Astrocyte of the spinal cord (primary cell): ENCODE results near the gene ZNF593OS.

Source experiments
- DNase-seq: peaks from one replicate; pipeline ENCODE4 v3.0.0; 2011; ENCODE audit warnings: low read depth, low spot score
- H3K4me3 ChIP-seq: 2 replicates; pipeline ENCODE4 v1.5.1; 2011; ENCODE audit warnings: low read depth, mild to moderate bottlenecking, low read length, moderate library complexity
- in situ Hi-C: cut with HindIII; loops from 2 replicates; pipeline ENCODE4 v1.10.0; 2017; ENCODE audit warnings: low sequenced_read_pairs
- TF ChIP-seq, protein P1 (sequence below): IDR thresholded peaks from 2 replicates; pipeline ENCODE4 v1.5.1; 2012; ENCODE audit warnings: low read depth, mild to moderate bottlenecking, low read length, inconsistent platforms

Gene ZNF593OS

DNA sequence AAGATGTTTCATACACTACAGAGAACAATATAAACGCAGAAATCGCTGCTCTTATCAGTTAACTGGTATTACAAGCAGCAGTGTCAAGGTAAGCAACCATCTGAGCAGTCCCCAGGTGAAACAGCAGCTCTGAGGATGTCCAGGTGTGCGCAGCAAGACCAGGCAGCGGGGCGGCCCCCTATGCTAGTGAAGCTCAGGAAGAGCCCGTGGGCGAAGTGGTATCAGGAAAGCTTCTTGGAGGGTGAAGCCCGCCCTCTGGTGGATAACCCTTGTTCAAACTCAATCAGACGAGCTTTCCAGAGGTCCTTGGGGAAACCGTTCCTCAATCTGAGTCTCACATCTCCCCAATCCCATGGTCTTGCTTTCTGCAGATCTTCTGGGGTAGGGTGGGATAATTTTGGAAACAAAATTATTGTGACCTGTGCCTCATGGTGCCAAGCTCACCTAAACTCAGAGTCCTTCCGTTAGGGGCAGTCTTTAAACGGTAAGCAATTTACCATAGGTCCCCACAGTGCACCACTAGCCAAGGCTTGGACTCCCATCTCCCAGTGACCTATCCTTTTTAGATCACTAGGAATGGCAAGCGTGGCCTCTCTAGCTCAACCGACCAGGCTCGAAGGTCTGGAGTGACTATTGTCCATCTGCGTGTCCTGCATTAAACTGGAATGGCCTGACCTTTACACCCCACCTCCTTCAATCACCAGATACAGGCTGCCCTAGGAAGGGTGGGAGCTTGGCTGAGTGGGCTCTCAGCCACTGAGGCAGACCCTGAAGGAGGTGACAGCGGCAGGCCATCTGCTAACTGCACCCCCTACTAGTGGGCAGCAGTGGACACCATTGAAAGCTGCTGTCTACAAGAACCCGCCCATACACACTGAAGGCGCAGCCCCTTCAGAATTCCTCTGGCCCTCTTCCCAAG lies 26.3 kb downstream of the ZNF593OS start:
- in situ Hi-C loops = no loop called here
- H3K4me3 ChIP-seq = no peak overlapping the region
- TF ChIP-seq, protein P1, sequence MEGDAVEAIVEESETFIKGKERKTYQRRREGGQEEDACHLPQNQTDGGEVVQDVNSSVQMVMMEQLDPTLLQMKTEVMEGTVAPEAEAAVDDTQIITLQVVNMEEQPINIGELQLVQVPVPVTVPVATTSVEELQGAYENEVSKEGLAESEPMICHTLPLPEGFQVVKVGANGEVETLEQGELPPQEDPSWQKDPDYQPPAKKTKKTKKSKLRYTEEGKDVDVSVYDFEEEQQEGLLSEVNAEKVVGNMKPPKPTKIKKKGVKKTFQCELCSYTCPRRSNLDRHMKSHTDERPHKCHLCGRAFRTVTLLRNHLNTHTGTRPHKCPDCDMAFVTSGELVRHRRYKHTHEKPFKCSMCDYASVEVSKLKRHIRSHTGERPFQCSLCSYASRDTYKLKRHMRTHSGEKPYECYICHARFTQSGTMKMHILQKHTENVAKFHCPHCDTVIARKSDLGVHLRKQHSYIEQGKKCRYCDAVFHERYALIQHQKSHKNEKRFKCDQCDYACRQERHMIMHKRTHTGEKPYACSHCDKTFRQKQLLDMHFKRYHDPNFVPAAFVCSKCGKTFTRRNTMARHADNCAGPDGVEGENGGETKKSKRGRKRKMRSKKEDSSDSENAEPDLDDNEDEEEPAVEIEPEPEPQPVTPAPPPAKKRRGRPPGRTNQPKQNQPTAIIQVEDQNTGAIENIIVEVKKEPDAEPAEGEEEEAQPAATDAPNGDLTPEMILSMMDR = peak; percentile 70

DNA sequence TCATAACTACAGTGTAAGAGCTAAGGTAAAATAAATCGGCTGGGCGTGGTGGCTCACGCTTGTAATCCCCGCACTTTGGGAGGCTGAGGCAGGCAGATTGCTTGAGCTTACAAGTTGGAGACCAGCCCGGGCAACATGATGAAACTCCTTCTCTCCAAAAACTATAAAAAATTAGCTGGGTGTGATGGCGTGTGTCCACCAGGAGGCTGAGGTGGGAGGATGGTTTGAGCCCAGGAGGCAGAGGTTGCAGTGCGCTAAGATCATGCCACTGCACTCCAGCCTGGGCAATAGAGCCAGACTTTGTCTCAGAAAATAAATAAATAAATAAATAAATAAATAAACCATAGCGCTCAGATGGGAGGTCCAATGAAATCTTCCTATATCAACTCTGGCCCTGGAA lies 29.5 kb downstream of the ZNF593OS start:
- TF ChIP-seq, protein P1 = peak; percentile 5
- in situ Hi-C loops = no loop called here
- no peak overlapping the region for H3K4me3 ChIP-seq
- DNase-seq = no peak

More for the DNA sequence above, 26.3 kb downstream of the ZNF593OS start:
- DNase-seq = peak; percentile 77

DNA sequence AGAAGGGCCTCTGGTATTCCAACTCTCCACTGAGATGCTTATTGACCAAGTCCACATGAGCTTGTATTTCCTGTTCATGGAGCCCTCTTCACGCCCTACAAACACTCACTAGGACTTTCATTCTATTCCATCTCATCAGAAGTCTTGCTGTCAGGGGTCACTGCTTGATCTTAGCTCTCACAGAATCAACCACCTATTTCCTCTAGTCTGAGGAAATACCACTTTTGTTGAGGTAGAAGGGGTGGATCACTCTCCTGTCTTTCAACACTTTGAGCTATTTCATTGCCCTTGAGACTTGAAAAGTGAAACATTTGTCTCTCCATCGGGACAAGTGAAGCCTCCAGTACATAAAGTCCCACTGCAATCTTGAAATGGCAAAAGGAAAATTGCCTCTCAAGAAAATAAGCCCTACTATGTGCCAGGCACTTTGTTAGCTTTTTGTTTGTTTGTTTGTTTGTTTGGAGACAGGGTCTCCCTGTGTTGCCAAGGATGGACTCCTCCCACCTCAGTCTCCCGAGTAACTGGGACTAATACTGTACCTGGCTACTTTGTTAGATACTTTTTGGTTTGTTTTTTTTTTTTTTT lies 32.6 kb downstream of the ZNF593OS start:
- DNase-seq = no peak
- TF ChIP-seq, protein P1 = no peak
- H3K4me3 ChIP-seq = no peak overlapping the region
- in situ Hi-C loops = no loop called here

DNA sequence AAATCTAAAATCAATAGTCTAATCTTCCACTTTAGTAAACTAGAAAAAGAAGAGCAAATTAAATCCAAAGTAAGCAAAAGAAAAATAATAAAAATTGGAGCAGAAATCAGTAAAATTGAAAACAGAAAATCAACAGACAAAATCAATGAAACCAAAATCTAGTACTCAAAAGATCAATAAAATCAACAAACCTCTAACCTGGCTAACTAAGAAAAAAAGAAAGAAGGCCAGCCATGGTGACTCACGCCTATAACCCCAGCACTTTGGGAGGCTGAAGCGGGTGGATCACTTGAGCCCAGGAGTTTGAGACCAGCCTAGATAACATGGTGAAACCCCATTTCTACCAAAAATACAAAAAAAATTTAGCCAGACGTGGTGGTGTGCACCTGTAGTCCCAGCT lies 37.2 kb downstream of the ZNF593OS start:
- H3K4me3 ChIP-seq = no peak overlapping the region
- in situ Hi-C loops = no loop called here
- TF ChIP-seq, protein P1 = no peak
- DNase-seq = no peak

DNA sequence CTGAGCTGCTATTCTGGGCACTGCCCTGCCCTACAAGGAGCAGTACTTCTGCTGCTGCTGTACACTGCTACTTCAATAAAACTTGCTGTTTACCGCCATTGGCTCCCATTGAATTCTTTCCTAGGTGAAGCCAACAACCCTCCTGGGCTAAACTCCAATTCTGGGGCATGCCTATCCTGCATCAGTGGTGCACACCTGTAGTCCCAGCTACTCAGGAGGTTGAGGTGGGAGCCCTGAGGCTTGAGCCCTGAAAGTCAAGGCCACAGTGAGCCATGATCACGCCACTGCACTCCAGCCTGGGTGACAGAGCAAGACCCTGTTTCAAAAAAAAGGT lies 38.8 kb downstream of the ZNF593OS start:
- no peak for DNase-seq
- H3K4me3 ChIP-seq = no peak overlapping the region
- in situ Hi-C loops = no loop called here
- TF ChIP-seq, protein P1 = no peak

DNA sequence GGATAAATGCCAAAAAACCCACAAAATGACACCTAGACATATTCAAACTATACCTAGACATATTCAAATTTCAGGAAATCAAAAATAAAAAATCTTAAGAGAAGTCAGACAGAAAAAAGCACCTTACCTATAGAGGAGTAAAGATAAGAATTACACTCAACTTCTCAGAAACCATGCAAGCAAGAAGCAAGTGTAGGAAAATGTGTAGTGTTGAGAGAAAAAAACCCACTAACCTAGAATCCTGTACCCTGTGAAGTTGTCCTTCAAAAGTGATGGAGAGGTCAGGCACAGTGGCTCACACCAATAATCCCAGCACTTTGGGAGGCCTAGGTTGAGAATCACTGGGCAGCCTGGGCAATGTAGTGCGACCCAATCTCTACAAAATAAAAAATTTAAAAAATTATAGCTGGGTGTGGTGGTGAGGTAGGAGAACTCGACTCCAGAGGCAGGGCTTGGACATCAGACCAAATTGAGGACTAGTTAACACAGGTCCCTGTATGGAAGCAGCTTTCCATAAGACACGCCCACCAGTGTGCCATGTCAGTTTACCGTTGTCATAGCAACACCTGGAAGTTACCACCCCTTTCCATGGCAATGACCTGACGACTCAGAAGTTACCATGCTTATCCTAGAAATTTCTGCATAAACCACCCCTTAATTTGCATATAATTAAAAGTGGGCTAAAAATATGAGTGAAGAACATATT lies 39.4 kb downstream of the ZNF593OS start:
- TF ChIP-seq, protein P1 = no peak
- DNase-seq = no peak
- H3K4me3 ChIP-seq = no peak overlapping the region
- in situ Hi-C loops = no loop called here
